A549 (cell line): ENCODE data around the gene INCA1. TPM values are rescaled to one million over a fixed set of nuclear protein-coding genes. Genes with fewer than 3 reads are reported as not detected.

ENCODE experiments used
- ATAC-seq, 2 experiments: fragments of 200-7000 bp in 1 of 2; fragments of >200 bp in 1 of 2; cut with Nextera tagmentation in 1 of 2; cut with Tn5 transposase in 1 of 2; 3 replicates each; pipeline versions ENCODE4 v1.8.0 to v1.9.1; 2018 to 2020; ENCODE audit warnings: mild to moderate bottlenecking in 1 of 2, moderate library complexity in 1 of 2
- CTCF ChIA-PET: fragments of 300-600 bp; sonication (Branson Sonifier 250); formaldehyde crosslinking; extraction: SDS; loops from one replicate; lab custom pipeline; 2021; ENCODE audit warnings: antibody characterized with exemption, inconsistent platforms; lab: Yijun Ruan, JAX
- POLR2A ChIA-PET: fragments of 350-600 bp; formaldehyde crosslinking; extraction: SDS; loops from one replicate; lab custom pipeline; 2021; ENCODE audit warnings: antibody characterized with exemption, inconsistent platforms; lab: Yijun Ruan, JAX
- DNase-seq, 2 experiments: peaks; one replicate each; pipeline versions ENCODE4 v3.0.0 to v3.0.0-alpha.2; 2011 to 2016; ENCODE audit warnings: low read depth in 1 of 2, low spot score in 1 of 2
- FAIRE-seq: peaks from 2 replicates; lab custom pipeline; 2011; peaks lifted over from hg19 to GRCh38; lab: Jason Lieb, UNC
- H3K27ac ChIP-seq, 2 experiments: fragments of >200 bp; sonication (Bioruptor Twin); formaldehyde crosslinking; 3 replicates each; pipeline ENCODE4 v1.5.1; 2016 to 2017
- H3K4me1 ChIP-seq: fragments of >200 bp; sonication (Bioruptor Twin); formaldehyde crosslinking; 3 replicates; pipeline ENCODE4 v1.6.1; 2016
- H3K4me2 ChIP-seq: fragments of >200 bp; sonication (Bioruptor Twin); formaldehyde crosslinking; 3 replicates; pipeline ENCODE4 v1.6.1; 2016
- H3K4me3 ChIP-seq: fragments of >200 bp; sonication (Bioruptor Twin); formaldehyde crosslinking; 3 replicates; pipeline ENCODE4 v1.5.1; 2016
- H3K9me3 ChIP-seq: fragments of >200 bp; sonication (Bioruptor Twin); formaldehyde crosslinking; 3 replicates; pipeline ENCODE4 v1.6.1; 2016
- BCL3 ChIP-seq: fragments of >200 bp; sonication (Bioruptor Twin); formaldehyde crosslinking; IDR thresholded peaks from 3 replicates; pipeline ENCODE4 v1.6.1; 2016
- BHLHE40 ChIP-seq: IDR thresholded peaks from 2 replicates; pipeline ENCODE4 v1.6.1; 2012; ENCODE audit warnings: low read depth, low read length, inconsistent platforms
- CBX2 ChIP-seq: fragments of 200-600 bp; sonication (generic); IDR thresholded peaks from 2 replicates; pipeline ENCODE4 v1.6.1; 2016; ENCODE audit warnings: low read depth, mild to moderate bottlenecking, borderline replicate concordance
- CHD2 ChIP-seq: fragments of 150-350 bp; IDR thresholded peaks from 2 replicates; pipeline ENCODE4 v1.6.1; 2014; ENCODE audit warnings: low read length; ENCODE audit not compliant: partially characterized antibody
- CHD4 ChIP-seq: fragments of 200-600 bp; sonication (generic); IDR thresholded peaks from 2 replicates; pipeline ENCODE4 v1.6.1; 2016; ENCODE audit warnings: antibody characterized with exemption, mild to moderate bottlenecking, borderline replicate concordance
- E2F6 ChIP-seq: IDR thresholded peaks from 2 replicates; pipeline ENCODE4 v1.6.1; 2012; ENCODE audit warnings: low read depth, borderline replicate concordance
- EHF ChIP-seq: fragments of 250-450 bp; sonication (Bioruptor Pico); IDR thresholded peaks from 2 replicates; pipeline ENCODE4 v1.5.0; 2020; ENCODE audit warnings: mild to moderate bottlenecking
- EP300 ChIP-seq, 2 experiments: fragments of >200 bp; sonication (Bioruptor Twin); formaldehyde crosslinking; IDR thresholded peaks; 2 replicates in 1 of 2; 3 replicates in 1 of 2; pipeline ENCODE4 v1.6.1; 2016 to 2017
- FOSB ChIP-seq: fragments of 250-450 bp; sonication (Bioruptor Pico); IDR thresholded peaks from 2 replicates; pipeline ENCODE4 v1.5.0; 2020; ENCODE audit warnings: mild to moderate bottlenecking, moderate library complexity
- FOSL2 ChIP-seq, 2 experiments: fragments of 450-650 bp in 1 of 2; fragments of >200 bp in 1 of 2; sonication (Bioruptor Twin) in 1 of 2; formaldehyde crosslinking; IDR thresholded peaks; 2 replicates each; pipeline versions ENCODE4 v1.5.0 to v1.6.1; 2016 to 2020; ENCODE audit warnings: mild to moderate bottlenecking in 1 of 2, moderate library complexity in 1 of 2
- FOXS1 ChIP-seq: fragments of 250-450 bp; sonication (Bioruptor Pico); IDR thresholded peaks from 2 replicates; pipeline ENCODE4 v1.5.0; 2020; ENCODE audit warnings: mild to moderate bottlenecking, moderate library complexity
- HEYL ChIP-seq: fragments of 250-450 bp; sonication (Bioruptor Pico); IDR thresholded peaks from 2 replicates; pipeline ENCODE4 v1.8.0; 2021; ENCODE audit warnings: mild to moderate bottlenecking, moderate library complexity
- HMGXB4 ChIP-seq: fragments of 250-450 bp; sonication (Bioruptor Pico); IDR thresholded peaks from 2 replicates; pipeline ENCODE4 v1.5.0; 2021; ENCODE audit warnings: mild to moderate bottlenecking, moderate library complexity, borderline replicate concordance
- JUNB ChIP-seq: fragments of >200 bp; sonication (Bioruptor Twin); formaldehyde crosslinking; IDR thresholded peaks from 2 replicates; pipeline ENCODE4 v1.6.1; 2016
- KDM1A ChIP-seq: fragments of 200-600 bp; sonication (generic); IDR thresholded peaks from 2 replicates; pipeline ENCODE4 v1.6.1; 2016; ENCODE audit warnings: low read depth, mild to moderate bottlenecking
- KDM5A ChIP-seq: fragments of 200-600 bp; sonication (generic); IDR thresholded peaks from 2 replicates; pipeline ENCODE4 v1.6.1; 2016; ENCODE audit warnings: antibody characterized with exemption, mild to moderate bottlenecking
- MAFK ChIP-seq: fragments of 450-650 bp; IDR thresholded peaks from 2 replicates; pipeline ENCODE4 v1.6.1; 2014; ENCODE audit not compliant: partially characterized antibody
- MAZ ChIP-seq: fragments of 150-350 bp; IDR thresholded peaks from 2 replicates; pipeline ENCODE4 v1.6.1; 2014; ENCODE audit warnings: antibody characterized with exemption, low read depth, low read length, borderline replicate concordance
- MYC ChIP-seq: IDR thresholded peaks from 2 replicates; pipeline ENCODE4 v1.6.1; 2012; ENCODE audit warnings: mild to moderate bottlenecking, inconsistent platforms, low read length, improper control_type of control experiment, borderline replicate concordance
- NPAS2 ChIP-seq: fragments of 250-450 bp; sonication (Bioruptor Pico); IDR thresholded peaks from 2 replicates; pipeline ENCODE4 v1.8.0; 2022; ENCODE audit warnings: mild to moderate bottlenecking, moderate library complexity, borderline replicate concordance
- NR3C1 ChIP-seq: fragments of >200 bp; sonication (Bioruptor Twin); formaldehyde crosslinking; IDR thresholded peaks from 3 replicates; pipeline ENCODE4 v1.6.1; 2017
- PBX3 ChIP-seq: IDR thresholded peaks from 2 replicates; pipeline ENCODE4 v1.6.1; 2012
- POLR2AphosphoS2 ChIP-seq: conservative IDR thresholded peaks from 2 replicates; pipeline ENCODE4 v1.6.1; 2012; ENCODE audit warnings: low read length, improper control_type of control experiment, inconsistent platforms
- RAD21 ChIP-seq, 2 experiments: fragments of >200 bp in 1 of 2; sonication (Bioruptor Twin) in 1 of 2; formaldehyde crosslinking in 1 of 2; IDR thresholded peaks in 1 of 2; conservative IDR thresholded peaks in 1 of 2; 2 replicates in 1 of 2; 3 replicates in 1 of 2; pipeline ENCODE4 v1.6.1; 2012 to 2018; ENCODE audit warnings: inconsistent platforms in 1 of 2
- RARB ChIP-seq: fragments of 250-450 bp; sonication (Bioruptor Pico); IDR thresholded peaks from 2 replicates; pipeline ENCODE4 v1.8.0; 2021; ENCODE audit warnings: mild to moderate bottlenecking, moderate library complexity
- RCOR1 ChIP-seq: fragments of 150-350 bp; IDR thresholded peaks from 2 replicates; pipeline ENCODE4 v1.6.1; 2014; ENCODE audit warnings: antibody characterized with exemption, low read length, low read depth
- RNF2 ChIP-seq: fragments of 200-600 bp; sonication (generic); IDR thresholded peaks from 2 replicates; pipeline ENCODE4 v1.6.1; 2016; ENCODE audit warnings: low read depth, mild to moderate bottlenecking, antibody characterized with exemption, moderate library complexity, borderline replicate concordance
- SREBF2 ChIP-seq: fragments of 450-650 bp; IDR thresholded peaks from 2 replicates; pipeline ENCODE4 v1.6.1; 2014; ENCODE audit warnings: mild to moderate bottlenecking, moderate library complexity
- USF2 ChIP-seq: fragments of 450-650 bp; IDR thresholded peaks from 2 replicates; pipeline ENCODE4 v1.6.1; 2014; ENCODE audit warnings: antibody characterized with exemption
- ZC3H11A ChIP-seq: fragments of 450-650 bp; IDR thresholded peaks from 2 replicates; pipeline ENCODE4 v1.6.1; 2014; ENCODE audit warnings: antibody characterized with exemption, mild to moderate bottlenecking
- WGBS: methylation state at CpG from one replicate; pipeline ENCODE4 v1.1.6; 2017; ENCODE audit errors: missing lambda C conversion rate; 5-methylcytosine and 5-hydroxymethylcytosine counted together
- polyA plus RNA-seq, 4 experiments: library from polyadenylated mRNA; depleted of rRNA in 3 of 4; stranded (reverse); fragments of >200 nt; fragmentation: RNase III in 1 of 4; extraction: RNeasy Plus Mini Kit Qiagen cat#74134 plus additional on column Dnase treatment in 1 of 4; gene quantifications; 2 replicates in 3 of 4; 3 replicates in 1 of 4; pipeline ENCODE4 v1.2.3, GENCODE V29; 2011 to 2017

INCA1 gene
- polyA plus RNA-seq, 2 of the 4 experiments (the other 2 are of a cell fraction) = 0.66 to 1.1 TPM

- no peak for FAIRE-seq
- CTCF ChIA-PET = interaction anchor here (1.2 to 11.2 kb wide), 7 partner anchors 10 to 93 kb away, joined by 3 to 148 read pairs (median 7); partner anchors contain the start of genes CAMTA2 and CHRNE
- no peak for DNase-seq
- no peaks in the 10 kb centered on the region for H3K9me3 ChIP-seq
- H3K4me3 ChIP-seq = no peak overlapping the region
- peaks cover 21% of the 10 kb centered on the region for H3K4me1 ChIP-seq
- 91% methylated on average over 16 of the region's 16 CpGs for WGBS
- ATAC-seq = no peak
- peak overlapping the region; percentile 91 to 95; a peak in 4 of 6 replicates for H3K27ac ChIP-seq
- TF ChIP-seq SREBF2 (no peak), RAD21 (conservative IDR thresholded peaks at IDR 0.05 in 1 of 2, IDR thresholded peaks at IDR 0.05 in 1 of 2) (no peak), EP300 (IDR thresholded peaks at IDR 0.05) (no peak), E2F6 (no peak), RARB (CRISPR knock-in tag) (no peak), BHLHE40 (no peak), HEYL (CRISPR knock-in tag) (no peak), RCOR1 (no peak), CHD4 (no peak), USF2 (no peak), HMGXB4 (CRISPR knock-in tag) (no peak), KDM5A (no peak), CHD2 (no peak), CBX2 (no peak), FOSL2 (IDR thresholded peaks at IDR 0.05) (no peak), FOSL2 (CRISPR knock-in tag; IDR thresholded peaks at IDR 0.05) (no peak), JUNB (no peak), MAFK (no peak)
- peak overlapping the region; percentile 84; the same call in 2 of the 3 replicates for H3K4me2 ChIP-seq
- POLR2A ChIA-PET = interaction anchor here (0.8 to 2.0 kb wide), 3 partner anchors 17 to 30 kb away, joined by 3 to 10 read pairs (median 8); partner anchors contain the start of genes CAMTA2, RNF167 and SLC25A11
These were observed 27.7 kb downstream of the INCA1 start for GRCh38 chr17:4969551-4970173.

GRCh38 chr17:4969047-4969550 lies 28.2 kb downstream of the INCA1 start:
- peak overlapping the region; percentile 84 for H3K4me2 ChIP-seq
- ATAC-seq (no peak), DNase-seq (peak; percentile 26 to 49), FAIRE-seq (no peak)
- POLR2A ChIA-PET = interaction anchor here (2.0 to 6.2 kb wide), 2 partner anchors 17 to 18 kb away, joined by 8 to 78 read pairs; partner anchors contain the start of genes CAMTA2 and ENO3
- 91% methylated on average over 15 of the region's 15 CpGs for WGBS
- CTCF ChIA-PET = interaction anchor here (1.2 to 11.2 kb wide), 6 partner anchors 11 to 93 kb away, joined by 4 to 148 read pairs (median 38); partner anchors contain the start of genes CAMTA2 and ENO3
- peak overlapping the region; percentile 91 to 95 for H3K27ac ChIP-seq
- peaks cover 21% of the 10 kb centered on the region for H3K4me1 ChIP-seq
- H3K4me3 ChIP-seq = peak overlapping the region; percentile 63
- H3K9me3 ChIP-seq = no peaks in the 10 kb centered on the region
- TF ChIP-seq BCL3 = no peak
- no peak for TF ChIP-seq PBX3
- TF ChIP-seq ZC3H11A = no peak
- no peak for TF ChIP-seq RNF2
- no peak for TF ChIP-seq KDM1A
- TF ChIP-seq FOXS1 (CRISPR knock-in tag) = no peak
- no peak for TF ChIP-seq RARB (CRISPR knock-in tag)
- TF ChIP-seq FOSB = no peak
- TF ChIP-seq CBX2 = no peak
- no peak for TF ChIP-seq MAZ
- no peak for TF ChIP-seq NPAS2
- no peak for TF ChIP-seq RCOR1
- TF ChIP-seq POLR2AphosphoS2 = no peak
- TF ChIP-seq EHF (CRISPR knock-in tag) = no peak
- TF ChIP-seq NR3C1 = no peak
- TF ChIP-seq MYC = no peak
